B cell (primary cell): ENCODE data around the gene DPP4. TPM values are rescaled to one million over a fixed set of nuclear protein-coding genes. Genes with fewer than 3 reads are reported as not detected.

Source experiments
- ATAC-seq: fragments of 200-7000 bp; cut with Tn5 transposase; one replicate; pipeline ENCODE4 v1.10.0; 2021; ENCODE audit warnings: low read depth, mild to moderate bottlenecking, moderate number of reproducible peaks, moderate library complexity
- CTCF ChIA-PET: fragments of 350-600 bp; sonication (Branson Sonifier 250); formaldehyde crosslinking; loops from one replicate; lab custom pipeline; 2021; ENCODE audit warnings: antibody characterized with exemption, inconsistent platforms; lab: Charles Lee
- POLR2A ChIA-PET: fragments of 350-600 bp; sonication (Branson Sonifier 250); formaldehyde crosslinking; loops from one replicate; lab custom pipeline; 2021; ENCODE audit warnings: antibody characterized with exemption; lab: Charles Lee
- DNase-seq: peaks from one replicate; pipeline ENCODE4 v3.0.0; 2013
- H2AFZ ChIP-seq: 2 replicates; pipeline ENCODE4 v1.6.1; 2012; ENCODE audit warnings: mild to moderate bottlenecking, low read depth, low read length; ENCODE audit not compliant: insufficient read depth, poor library complexity, severe bottlenecking
- H3K27ac ChIP-seq, 2 donors: 1 replicate in 1 of 2; 2 replicates in 1 of 2; pipeline ENCODE4 v1.5.1; 2012 to 2013; ENCODE audit warnings: low read length in 2 of 2, mild to moderate bottlenecking in 2 of 2, moderate library complexity in 1 of 2
- H3K27me3 ChIP-seq, 4 experiments: fragments of 200-600 bp in 1 of 4; sonication (generic) in 1 of 4; replicated peaks in 1 of 4; 1 replicate in 2 of 4; 2 replicates in 2 of 4; pipeline versions ENCODE4 v1.6.1 to v1.7.0; 2013 to 2016; ENCODE audit warnings: low read length in 3 of 4, mild to moderate bottlenecking in 2 of 4, mixed read lengths in 1 of 4, moderate library complexity in 1 of 4; ENCODE audit not compliant: insufficient read depth in 4 of 4, control insufficient read depth in 3 of 4; ENCODE audit errors: control extremely low read depth in 1 of 4
- H3K36me3 ChIP-seq, 2 experiments: replicated peaks in 1 of 2; 1 replicate in 1 of 2; 2 replicates in 1 of 2; pipeline versions ENCODE4 v1.6.1 to v1.7.1; 2013; ENCODE audit warnings: low read length in 1 of 2; ENCODE audit not compliant: insufficient read depth in 2 of 2, control insufficient read depth in 1 of 2; ENCODE audit errors: control extremely low read depth in 1 of 2, extremely low read depth in 1 of 2
- H3K4me1 ChIP-seq, 2 donors: fragments of 200-600 bp in 1 of 2; sonication (generic) in 1 of 2; 1 replicate in 1 of 2; 2 replicates in 1 of 2; pipeline versions ENCODE4 v1.5.1 to v1.6.1; 2013 to 2017; ENCODE audit warnings: low read length in 2 of 2; ENCODE audit not compliant: control insufficient read depth in 2 of 2, insufficient read depth in 2 of 2
- H3K4me2 ChIP-seq: replicated peaks from 2 replicates; pipeline ENCODE3; 2012; ENCODE audit warnings: mild to moderate bottlenecking, low read depth, low read length; ENCODE audit not compliant: poor library complexity, severe bottlenecking
- H3K4me3 ChIP-seq, 5 experiments: fragments of 200-600 bp in 1 of 5; sonication (generic) in 1 of 5; 1 replicate in 3 of 5; 2 replicates in 2 of 5; pipeline versions ENCODE4 v1.5.1 to v1.7.0; 2011 to 2016; ENCODE audit warnings: low read length in 4 of 5, mild to moderate bottlenecking in 4 of 5, low read depth in 2 of 5, control low read depth in 1 of 5, moderate library complexity in 1 of 5; ENCODE audit not compliant: insufficient read depth in 1 of 5; ENCODE audit errors: control extremely low read depth in 1 of 5, extremely low read depth in 1 of 5
- H3K79me2 ChIP-seq: fragments of 200-600 bp; sonication (generic); one replicate; pipeline ENCODE4 v1.6.0; 2016; ENCODE audit warnings: low read length; ENCODE audit not compliant: control insufficient read depth, insufficient read depth
- H3K9ac ChIP-seq: fragments of 200-600 bp; sonication (generic); 2 replicates; pipeline ENCODE4 v1.6.1; 2017; ENCODE audit warnings: mild to moderate bottlenecking, low read length, moderate library complexity
- H3K9me3 ChIP-seq, 3 donors: one replicate each; pipeline versions ENCODE4 v1.6.1 to v1.7.1; 2013; ENCODE audit warnings: low read length in 2 of 3; ENCODE audit not compliant: control insufficient read depth in 2 of 3, insufficient read depth in 1 of 3; ENCODE audit errors: control extremely low read depth in 1 of 3
- H4K20me1 ChIP-seq: 2 replicates; pipeline ENCODE4 v1.6.0; 2012; ENCODE audit warnings: mild to moderate bottlenecking, low read length; ENCODE audit not compliant: insufficient read depth, control insufficient read depth, poor library complexity, severe bottlenecking
- H3K27ac Mint-ChIP-seq: one replicate; pipeline ENCODE4 v1.8.0; 2021; ENCODE audit warnings: mixed read lengths
- H3K27me3 Mint-ChIP-seq: one replicate; pipeline ENCODE4 v1.8.0; 2021; ENCODE audit warnings: mixed read lengths
- H3K4me1 Mint-ChIP-seq: one replicate; pipeline ENCODE4 v1.8.0; 2021; ENCODE audit warnings: mixed read lengths
- H3K4me3 Mint-ChIP-seq: one replicate; pipeline ENCODE4 v1.8.0; 2021; ENCODE audit warnings: mixed read lengths
- H3K9me3 Mint-ChIP-seq: one replicate; pipeline ENCODE4 v1.8.0; 2022; ENCODE audit warnings: mixed read lengths; ENCODE audit not compliant: insufficient read depth
- CTCF ChIP-seq: fragments of 200-600 bp; IDR thresholded peaks from one replicate; pipeline ENCODE4 v1.8.0; 2022; ENCODE audit warnings: antibody characterized with exemption, mild to moderate bottlenecking
- EZH2 ChIP-seq: IDR thresholded peaks from 2 replicates; pipeline ENCODE4 v1.6.1; 2012; ENCODE audit warnings: borderline replicate concordance, low read depth, mild to moderate bottlenecking, moderate library complexity, low read length; ENCODE audit not compliant: insufficient read depth, poor library complexity, severe bottlenecking
- WGBS: methylation state at CpG from one replicate; pipeline ENCODE4 v1.1.5; 2013; ENCODE audit warnings: missing lambda C conversion rate; ENCODE audit not compliant: insufficient coverage; 5-methylcytosine and 5-hydroxymethylcytosine counted together
- intact Hi-C: fragments of 100-400 bp; cut with micrococcal nuclease; formaldehyde crosslinking; loops from one replicate; pipeline ENCODE4 v1.10.0; 2022
- polyA plus RNA-seq: library from polyadenylated mRNA; depleted of rRNA; stranded (reverse); fragments of >200 nt; gene quantifications from 2 replicates; pipeline ENCODE4 v1.2.3, GENCODE V29; 2012
- total RNA-seq, 2 donors: library from RNA; stranded (reverse); fragments of 120-200 nt in 1 of 2; gene quantifications; 1 replicate in 1 of 2; 2 replicates in 1 of 2; pipeline versions ENCODE4 v1.2.3 to v1.2.4, GENCODE V29; 2013 to 2022

Gene DPP4
- total and polyA plus RNA-seq, 2 donors (not counting 1 experiment from before 2014, with no cell fraction given) = 0.18 to 1.2 TPM

GRCh38 chr2:161952783-161953191 is 121.2 kb downstream of the DPP4 start:
- no CpG with 5 or more reads among the region's 4 CpGs for WGBS
- no peak overlapping the region for H2AFZ ChIP-seq
- DNase-seq = no peak

GRCh38 chr2:161947836-161948235 is 126.2 kb downstream of the DPP4 start:
- 88% methylated on average over 2 of the region's 5 CpGs for WGBS
- ATAC-seq = no peak
- intact Hi-C loops = no loop called here

More at GRCh38 chr2:161952783-161953191, 121.2 kb downstream of the DPP4 start:
- no peaks in the 10 kb centered on the region for H3K27me3 ChIP-seq
- H3K4me1 ChIP-seq = no peaks in the 10 kb centered on the region
- TF ChIP-seq EZH2 (no peak), CTCF (no peak)
- CTCF ChIA-PET = no interaction called here
- Mint-ChIP-seq H3K27me3 (no peaks in the 10 kb centered on the region), H3K9me3 (no peaks in the 10 kb centered on the region), H3K27ac (no peak overlapping the region), H3K4me3 (no peak overlapping the region), H3K4me1 (no peaks in the 10 kb centered on the region)
- no peak overlapping the region for H3K27ac ChIP-seq
- H3K4me2 ChIP-seq = no peak overlapping the region
- POLR2A ChIA-PET = interaction anchor here (0.7 kb wide), 1 partner anchor 11 kb away, joined by 4 read pairs; no protein-coding TSS in a partner anchor
- no peaks in the 10 kb centered on the region for H3K79me2 ChIP-seq
- intact Hi-C loops = no loop called here
- H3K9ac ChIP-seq = no peak overlapping the region
- H3K4me3 ChIP-seq = no peak overlapping the region
- ATAC-seq = no peak
- no peaks in the 10 kb centered on the region for H3K36me3 ChIP-seq
- H3K9me3 ChIP-seq = no peaks in the 10 kb centered on the region
- no peaks in the 10 kb centered on the region for H4K20me1 ChIP-seq

More at GRCh38 chr2:161947836-161948235, 126.2 kb downstream of the DPP4 start:
- H3K4me3 ChIP-seq = no peak overlapping the region
- ChIA-PET POLR2A (no interaction called here), CTCF (no interaction called here)
- H3K9ac ChIP-seq = no peak overlapping the region
- no peaks in the 10 kb centered on the region for H3K27me3 Mint-ChIP-seq
- no peak for DNase-seq
- H3K27me3 ChIP-seq = no peaks in the 10 kb centered on the region
- no peaks in the 10 kb centered on the region for H3K36me3 ChIP-seq
- no peak overlapping the region for H3K4me2 ChIP-seq
- H3K4me1 ChIP-seq = no peaks in the 10 kb centered on the region
- TF ChIP-seq EZH2 = no peak
- no peak for TF ChIP-seq CTCF
- H3K27ac ChIP-seq = no peak overlapping the region
- H3K9me3 ChIP-seq = no peaks in the 10 kb centered on the region
- H3K27ac Mint-ChIP-seq = no peak overlapping the region
- H3K9me3 Mint-ChIP-seq = no peaks in the 10 kb centered on the region
- no peaks in the 10 kb centered on the region for H3K4me1 Mint-ChIP-seq
- no peak overlapping the region for H2AFZ ChIP-seq
- no peak overlapping the region for H3K4me3 Mint-ChIP-seq
- H4K20me1 ChIP-seq = no peaks in the 10 kb centered on the region
- H3K79me2 ChIP-seq = no peaks in the 10 kb centered on the region
